Activated T-cell treated with anti-CD3 and anti-CD28 coated beads, Interleukin-2, amount 50 U/mL, for 4 hours (primary cell): ENCODE data around the gene DENND4A. TPM values are rescaled to one million over a fixed set of nuclear protein-coding genes. Genes with fewer than 3 reads are reported as not detected.
"Not testable (repeated sequence)": the region's sequence is repeated elsewhere in the genome, so short reads cannot be mapped to it uniquely, and the experiment has no call there.

Source experiments
- ATAC-seq, 2 donors: fragments of 200-7000 bp; cut with Tn5 transposase; one replicate each; pipeline ENCODE4 v1.10.0; 2021
- DNase-seq: peaks from one replicate; pipeline ENCODE4 v3.0.0-alpha.2; 2020
- H3K27me3 Mint-ChIP-seq: one replicate; pipeline ENCODE4 v1.8.0; 2021; ENCODE audit warnings: low read depth, mixed read lengths
- H3K36me3 Mint-ChIP-seq: one replicate; pipeline ENCODE4 v1.8.0; 2022; ENCODE audit warnings: mixed read lengths; ENCODE audit not compliant: insufficient read depth
- H3K4me1 Mint-ChIP-seq: one replicate; pipeline ENCODE4 v1.8.0; 2021; ENCODE audit warnings: low read depth, mixed read lengths
- H3K4me3 Mint-ChIP-seq: one replicate; pipeline ENCODE4 v1.8.0; 2021; ENCODE audit warnings: mild to moderate bottlenecking, moderate library complexity, mixed read lengths
- H3K9me3 Mint-ChIP-seq: one replicate; pipeline ENCODE4 v1.8.0; 2021; ENCODE audit warnings: mixed read lengths
- total RNA-seq, 3 donors: library from RNA; stranded (reverse); gene quantifications; one replicate each; pipeline ENCODE4 v1.2.1, GENCODE V29; 2021

Gene DENND4A
- total RNA-seq, 3 donors from 2014 or later: 24.2 to 26.0 (median 25.0) TPM

- DNase-seq (no peak), ATAC-seq (no peak)
- H3K9me3 Mint-ChIP-seq: no peaks in the 10 kb centered on the region
- H3K27me3 Mint-ChIP-seq: no peaks in the 10 kb centered on the region
- no peak overlapping the region for H3K4me3 Mint-ChIP-seq
- H3K36me3 Mint-ChIP-seq: peaks cover 6% of the 10 kb centered on the region
- peaks cover 40% of the 10 kb centered on the region for H3K4me1 Mint-ChIP-seq
Measured at GRCh38 chr15:65785151-65785550, 6.9 kb downstream of the DENND4A start.

DNA sequence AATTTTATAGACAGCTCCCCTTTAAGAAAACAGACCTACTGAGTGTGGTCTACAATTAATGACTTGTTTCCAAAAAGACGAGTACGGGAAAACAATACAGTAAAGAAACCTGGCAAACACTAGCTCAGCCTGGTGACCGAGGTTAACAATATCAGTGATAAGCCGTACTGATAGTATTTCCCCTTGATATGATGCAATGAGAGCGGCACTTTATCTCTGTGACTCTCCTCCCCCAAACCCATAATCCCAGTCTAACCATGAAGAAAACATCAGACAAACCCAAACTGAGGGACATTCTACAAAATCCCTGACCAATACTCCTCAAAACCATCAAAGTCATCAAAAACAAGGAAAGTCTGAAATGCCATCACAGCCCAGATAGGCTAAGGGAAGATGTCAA, 8.2 kb downstream of the DENND4A start:
- ATAC-seq: no peak
- H3K9me3 Mint-ChIP-seq: no peaks in the 10 kb centered on the region
- H3K4me3 Mint-ChIP-seq: no peak overlapping the region
- peaks cover 6% of the 10 kb centered on the region for H3K36me3 Mint-ChIP-seq
- peaks cover 28% of the 10 kb centered on the region for H3K4me1 Mint-ChIP-seq
- no peak for DNase-seq
- H3K27me3 Mint-ChIP-seq: no peaks in the 10 kb centered on the region

GRCh38 chr15:65782096-65782495, 10.0 kb downstream of the DENND4A start:
- no peak for DNase-seq
- H3K27me3 Mint-ChIP-seq: no peaks in the 10 kb centered on the region
- peaks cover 27% of the 10 kb centered on the region for H3K4me1 Mint-ChIP-seq
- ATAC-seq: no peak
- H3K9me3 Mint-ChIP-seq: no peaks in the 10 kb centered on the region
- H3K36me3 Mint-ChIP-seq: peaks cover 6% of the 10 kb centered on the region
- H3K4me3 Mint-ChIP-seq: no peak overlapping the region

- H3K36me3 Mint-ChIP-seq, H3K9me3 Mint-ChIP-seq, H3K27me3 Mint-ChIP-seq, H3K4me3 Mint-ChIP-seq, DNase-seq: not testable (repeated sequence)
- ATAC-seq: peak in 1 of 2 donors; percentile 20
- H3K4me1 Mint-ChIP-seq: peaks cover 29% of the 10 kb centered on the region
Measured at GRCh38 chr15:65778701-65779100, 13.4 kb downstream of the DENND4A start.

- peak; percentile 34 to 45 for ATAC-seq
- Mint-ChIP-seq H3K4me3 (no peak overlapping the region), H3K9me3 (no peaks in the 10 kb centered on the region), H3K4me1 (peaks cover 30% of the 10 kb centered on the region), H3K27me3 (no peaks in the 10 kb centered on the region), H3K36me3 (peaks cover 12% of the 10 kb centered on the region)
- no peak for DNase-seq
Measured at GRCh38 chr15:65778269-65778668, 13.8 kb downstream of the DENND4A start.

DNA sequence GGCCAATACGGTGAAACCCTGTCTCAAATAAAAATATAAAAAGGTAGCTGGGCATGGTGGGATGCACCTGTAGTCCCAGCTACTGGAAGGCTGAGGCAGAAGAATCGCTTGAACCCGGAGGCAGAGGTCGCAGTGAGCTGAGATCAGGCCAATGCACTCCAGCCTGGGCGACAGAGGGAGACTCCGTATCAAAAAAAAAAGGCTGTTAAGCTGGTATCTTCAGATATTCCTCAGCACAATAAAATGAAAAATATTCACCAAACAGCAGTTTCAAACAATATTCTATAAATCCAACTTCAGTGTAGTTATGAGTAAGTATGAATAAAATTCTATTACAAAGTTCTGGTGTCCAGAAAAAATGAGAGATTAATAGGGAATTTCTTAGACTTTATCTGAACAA, 14.2 kb downstream of the DENND4A start:
- Mint-ChIP-seq H3K36me3 (peaks cover 11% of the 10 kb centered on the region), H3K9me3 (no peaks in the 10 kb centered on the region), H3K4me3 (no peak overlapping the region), H3K27me3 (no peaks in the 10 kb centered on the region), H3K4me1 (peaks cover 31% of the 10 kb centered on the region)
- ATAC-seq (no peak), DNase-seq (no peak)

GRCh38 chr15:65777053-65777452, 15.0 kb downstream of the DENND4A start:
- H3K4me3 Mint-ChIP-seq: no peak overlapping the region
- no peaks in the 10 kb centered on the region for H3K9me3 Mint-ChIP-seq
- H3K27me3 Mint-ChIP-seq: no peaks in the 10 kb centered on the region
- ATAC-seq (no peak), DNase-seq (no peak)
- peaks cover 13% of the 10 kb centered on the region for H3K36me3 Mint-ChIP-seq
- peaks cover 34% of the 10 kb centered on the region for H3K4me1 Mint-ChIP-seq

DNA sequence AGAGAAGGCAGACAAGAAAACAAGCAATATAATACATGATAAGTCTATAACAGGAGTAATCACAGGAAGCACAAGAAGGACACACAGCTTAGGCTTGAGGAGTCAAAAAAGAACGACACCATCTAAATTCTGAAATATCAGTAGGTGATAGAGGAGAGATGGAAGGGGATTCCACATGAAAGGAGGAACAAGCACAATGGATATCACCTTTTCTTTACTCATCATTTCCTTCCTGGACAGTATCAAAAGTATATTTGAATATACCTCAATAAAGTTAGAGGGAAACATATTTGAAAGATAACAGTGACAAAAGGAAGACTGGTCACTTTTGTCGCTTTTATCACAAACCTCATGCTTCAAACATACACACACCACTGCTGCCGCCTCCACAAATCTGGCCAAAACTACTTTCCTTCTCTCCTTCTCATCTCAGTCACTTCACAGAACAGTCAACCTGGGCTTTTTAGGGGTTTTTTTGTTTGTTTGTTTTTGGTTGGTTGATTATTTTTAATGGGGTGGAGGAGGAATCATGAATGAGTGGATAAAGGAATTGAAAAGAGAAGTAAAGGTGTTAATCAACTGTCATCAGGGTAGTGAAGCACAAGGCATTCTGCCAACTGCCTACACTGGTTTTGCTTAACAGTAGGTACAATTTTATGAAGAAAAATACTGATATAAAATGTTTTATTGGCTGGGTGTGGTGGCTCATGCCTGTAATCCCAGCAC, 18.5 kb downstream of the DENND4A start:
- peaks cover 43% of the 10 kb centered on the region for H3K4me1 Mint-ChIP-seq
- H3K9me3 Mint-ChIP-seq: no peaks in the 10 kb centered on the region
- no peaks in the 10 kb centered on the region for H3K27me3 Mint-ChIP-seq
- peak overlapping the region; percentile 12 for H3K4me3 Mint-ChIP-seq
- no peak for DNase-seq
- peak; percentile 55 to 65 for ATAC-seq
- H3K36me3 Mint-ChIP-seq: peaks cover 29% of the 10 kb centered on the region

GRCh38 chr15:65772930-65773329, 19.2 kb downstream of the DENND4A start:
- Mint-ChIP-seq H3K27me3 (no peaks in the 10 kb centered on the region), H3K36me3 (peaks cover 32% of the 10 kb centered on the region), H3K9me3 (no peaks in the 10 kb centered on the region), H3K4me1 (peaks cover 45% of the 10 kb centered on the region), H3K4me3 (no peak overlapping the region)
- DNase-seq (no peak), ATAC-seq (peak in 1 of 2 donors; percentile 6)

DNA sequence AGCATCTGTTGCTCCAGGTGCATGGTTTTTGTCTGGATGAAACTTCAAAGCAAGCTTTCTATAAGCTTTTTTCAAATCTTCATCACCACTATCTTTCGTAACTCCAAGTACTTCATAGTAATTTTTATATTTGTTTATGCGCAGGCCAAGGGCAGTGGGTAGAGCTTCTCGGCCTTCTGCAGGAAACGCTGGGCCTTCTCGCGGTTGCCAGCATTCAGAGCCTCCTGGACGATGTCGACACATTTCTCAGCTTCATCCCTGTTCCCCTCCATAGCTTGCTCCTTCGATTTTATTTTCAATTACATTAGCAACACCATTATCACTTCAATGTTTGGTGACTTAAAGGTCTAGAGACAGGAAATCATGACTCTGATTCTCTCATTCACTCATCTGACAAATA, 20.2 kb downstream of the DENND4A start:
- DNase-seq: no peak
- H3K9me3 Mint-ChIP-seq: no peaks in the 10 kb centered on the region
- no peak for ATAC-seq
- H3K36me3 Mint-ChIP-seq: peaks cover 36% of the 10 kb centered on the region
- H3K4me1 Mint-ChIP-seq: peaks cover 53% of the 10 kb centered on the region
- no peak overlapping the region for H3K4me3 Mint-ChIP-seq
- no peaks in the 10 kb centered on the region for H3K27me3 Mint-ChIP-seq

DNA sequence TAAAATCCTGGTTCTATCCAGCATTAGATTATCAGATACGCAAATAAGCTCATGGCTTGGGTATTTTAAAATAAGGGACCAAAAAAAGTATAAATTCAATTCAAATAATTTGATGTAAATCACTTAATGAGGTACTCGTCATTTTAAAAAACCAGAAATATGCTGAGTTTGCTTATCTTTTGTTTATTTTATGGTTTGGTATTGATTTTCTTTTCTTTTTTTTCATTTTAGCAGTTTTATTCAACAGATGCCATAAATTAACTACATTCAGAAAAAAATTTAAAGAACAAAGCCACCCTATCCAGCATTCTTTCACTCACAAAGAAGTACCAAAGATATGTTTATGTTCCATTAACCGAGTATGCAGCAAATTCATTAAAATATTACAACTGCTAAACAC, 22.6 kb downstream of the DENND4A start:
- no peaks in the 10 kb centered on the region for H3K27me3 Mint-ChIP-seq
- H3K4me1 Mint-ChIP-seq: peaks cover 56% of the 10 kb centered on the region

DNA sequence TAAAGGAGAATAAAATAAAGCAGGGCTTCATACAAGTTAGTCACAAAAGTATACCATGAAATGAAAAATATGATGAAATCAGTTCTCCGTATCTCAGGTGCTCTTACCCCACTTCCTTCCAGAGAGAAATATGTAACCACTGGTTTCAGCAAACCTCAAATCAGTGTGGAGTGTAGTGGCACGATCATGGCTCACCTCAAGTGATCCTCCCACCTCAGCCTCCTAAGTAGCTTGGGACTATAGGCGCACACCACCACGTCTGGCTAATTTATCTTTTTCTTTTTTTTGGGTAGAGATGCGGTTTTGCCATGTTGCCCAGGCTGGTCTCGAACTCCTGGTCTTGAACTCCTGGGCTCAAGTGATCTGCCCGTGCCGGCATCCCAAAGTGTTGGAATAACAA, 24.2 kb downstream of the DENND4A start:
- Mint-ChIP-seq H3K9me3 (no peaks in the 10 kb centered on the region), H3K4me3 (no peak overlapping the region), H3K36me3 (peaks cover 32% of the 10 kb centered on the region), H3K4me1 (peaks cover 53% of the 10 kb centered on the region), H3K27me3 (no peaks in the 10 kb centered on the region)
- ATAC-seq (peak; percentile 63 to 66), DNase-seq (no peak)

More for the DNA sequence above, 22.6 kb downstream of the DENND4A start:
- no peak overlapping the region for H3K4me3 Mint-ChIP-seq
- no peak for ATAC-seq
- no peaks in the 10 kb centered on the region for H3K9me3 Mint-ChIP-seq
- peaks cover 35% of the 10 kb centered on the region for H3K36me3 Mint-ChIP-seq
- DNase-seq: no peak

DNA sequence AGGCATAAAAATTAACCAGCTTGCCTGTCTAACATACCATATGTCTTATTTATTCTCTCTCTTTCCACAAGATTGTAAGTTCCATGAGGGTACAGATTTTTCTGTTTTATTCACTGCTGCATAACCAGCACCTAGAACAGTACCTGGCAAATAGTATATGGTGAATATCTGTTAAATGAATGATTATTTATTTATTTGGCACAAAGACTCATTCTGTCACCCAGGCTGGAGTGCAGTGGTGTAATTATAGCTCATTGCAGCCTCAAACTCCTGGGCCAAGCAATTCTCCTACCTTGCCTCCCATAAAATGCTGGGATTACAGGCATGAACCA, 24.9 kb downstream of the DENND4A start:
- Mint-ChIP-seq H3K9me3 (no peaks in the 10 kb centered on the region), H3K4me1 (peaks cover 58% of the 10 kb centered on the region), H3K36me3 (peaks cover 32% of the 10 kb centered on the region), H3K4me3 (no peak overlapping the region), H3K27me3 (no peaks in the 10 kb centered on the region)
- DNase-seq (no peak), ATAC-seq (no peak)

DNA sequence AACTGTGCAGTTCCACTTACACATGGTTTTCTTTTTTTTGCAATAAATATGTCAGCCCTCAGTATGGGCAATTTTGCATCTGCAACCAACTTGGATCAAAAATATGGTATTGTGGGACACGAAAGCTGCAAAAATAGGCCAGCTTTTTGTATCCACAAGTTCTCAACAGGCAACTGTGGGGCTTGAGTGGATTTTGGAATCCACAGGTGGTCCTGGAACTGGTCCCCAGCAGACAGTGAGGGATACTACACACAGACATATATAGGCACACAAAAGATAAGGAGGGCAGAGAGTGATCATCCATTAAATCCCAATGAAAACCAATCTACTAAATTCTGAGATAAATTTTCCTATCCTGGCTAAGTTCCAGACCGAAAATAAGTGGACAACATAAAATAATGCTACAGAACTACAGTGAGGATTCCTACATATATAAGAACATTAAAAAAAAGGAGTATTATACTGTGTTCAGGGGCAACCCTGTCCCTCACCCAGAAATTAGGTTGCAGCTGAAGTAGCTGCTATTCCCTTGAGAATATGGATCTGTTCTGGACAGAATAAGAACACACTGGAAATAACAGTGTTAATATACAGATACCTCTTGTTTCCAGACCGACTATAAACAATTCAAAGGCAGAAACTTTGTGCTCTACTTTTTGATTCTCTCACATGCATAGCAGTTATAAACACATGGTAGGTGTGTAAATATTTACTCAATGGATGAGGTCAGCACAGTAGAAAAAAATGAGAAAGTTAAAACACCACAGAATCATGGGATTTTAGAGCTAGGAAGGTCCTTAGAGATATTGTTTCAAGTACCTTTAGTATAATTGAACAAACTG, 25.4 kb downstream of the DENND4A start:
- H3K27me3 Mint-ChIP-seq: no peaks in the 10 kb centered on the region
- peaks cover 26% of the 10 kb centered on the region for H3K36me3 Mint-ChIP-seq
- peaks cover 54% of the 10 kb centered on the region for H3K4me1 Mint-ChIP-seq
- ATAC-seq (no peak), DNase-seq (no peak)
- H3K9me3 Mint-ChIP-seq: no peaks in the 10 kb centered on the region
- H3K4me3 Mint-ChIP-seq: no peak overlapping the region

GRCh38 chr15:65765106-65765505, 27.0 kb downstream of the DENND4A start:
- H3K4me1 Mint-ChIP-seq: peaks cover 56% of the 10 kb centered on the region
- no peak for ATAC-seq
- no peaks in the 10 kb centered on the region for H3K9me3 Mint-ChIP-seq
- H3K36me3 Mint-ChIP-seq: peaks cover 16% of the 10 kb centered on the region
- H3K4me3 Mint-ChIP-seq: no peak overlapping the region
- DNase-seq: no peak
- no peaks in the 10 kb centered on the region for H3K27me3 Mint-ChIP-seq
